ENCODE data around the gene SFT2D3.

SFT2D3 gene

GRCh38 chr2:127701193-127701650, at the start of gene SFT2D3:
Gene SFT2D3, plus strand, starts transcription at chr2:127701497. Its CDS starts 32 bp downstream, at chr2:127701529.
- peak; percentile 91 for DNase-seq

- no peak for DNase-seq
Observed at GRCh38 chr2:127651971-127652550, 49.2 kb upstream of the SFT2D3 start.

GRCh38 chr2:127652786-127653357, 48.4 kb upstream of the SFT2D3 start:
- DNase-seq = no peak

GRCh38 chr2:127653421-127654083, 47.7 kb upstream of the SFT2D3 start:
- no peak for DNase-seq

- DNase-seq = no peak
Observed at GRCh38 chr2:127654084-127654837, 47.0 kb upstream of the SFT2D3 start.

GRCh38 chr2:127654838-127655175, 46.5 kb upstream of the SFT2D3 start:
- DNase-seq = no peak

- DNase-seq = no peak
Observed at GRCh38 chr2:127655209-127656073, 45.9 kb upstream of the SFT2D3 start.

- DNase-seq = no peak
Observed at GRCh38 chr2:127656569-127657231, 44.6 kb upstream of the SFT2D3 start.

- DNase-seq = no peak
Observed at GRCh38 chr2:127657232-127657595, 44.1 kb upstream of the SFT2D3 start.

- DNase-seq = no peak
Observed at GRCh38 chr2:127658146-127658545, 43.2 kb upstream of the SFT2D3 start.

GRCh38 chr2:127658641-127659407, 42.5 kb upstream of the SFT2D3 start:
- DNase-seq = no peak

GRCh38 chr2:127659408-127660290, 41.6 kb upstream of the SFT2D3 start:
- no peak for DNase-seq

GRCh38 chr2:127660291-127660578, 41.1 kb upstream of the SFT2D3 start:
- no peak for DNase-seq

GRCh38 chr2:127661072-127661649, 40.1 kb upstream of the SFT2D3 start:
- DNase-seq = no peak

GRCh38 chr2:127661949-127662510, 39.3 kb upstream of the SFT2D3 start:
- no peak for DNase-seq

- no peak for DNase-seq
Observed at GRCh38 chr2:127662937-127663565, 38.2 kb upstream of the SFT2D3 start.

- DNase-seq = no peak
Observed at GRCh38 chr2:127663566-127664064, 37.7 kb upstream of the SFT2D3 start.

- no peak for DNase-seq
Observed at GRCh38 chr2:127664065-127664894, 37.0 kb upstream of the SFT2D3 start.

All from NK-92 treated with Interleukin-12 subunit alpha and Interleukin-12 subunit beta, amount 100 ng/mL, for 24 hours (cell line).